NCI-H345 treated with DMSO at 0.1 percent for 48 hours (cell line): ENCODE measurements around the gene ANKRD13C.

Source experiments
- DNase-seq: peaks from one replicate; lab custom pipeline; 2025; ENCODE audit not compliant: unreplicated experiment; lab: John Stamatoyannopoulos, UW

The ANKRD13C gene

DNA sequence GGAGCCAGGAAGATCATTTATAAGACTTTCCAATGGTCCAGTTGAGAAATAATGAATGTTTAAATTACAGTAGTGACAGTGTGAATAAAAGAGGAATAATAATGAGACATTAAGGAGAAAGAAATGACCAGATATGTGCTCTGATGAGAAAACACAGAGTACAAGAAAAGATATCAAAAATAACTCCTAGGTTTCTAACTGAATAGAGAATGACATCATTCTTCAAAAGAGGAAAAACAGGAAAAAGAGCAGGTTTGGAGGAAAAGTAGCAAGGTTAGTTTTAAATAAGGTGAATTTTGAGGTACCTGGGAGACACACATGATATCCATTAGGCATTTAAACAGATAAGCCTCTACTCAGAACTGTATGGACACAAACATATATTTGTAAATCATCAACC lies 55.0 kb downstream of the ANKRD13C start:
- no peak for DNase-seq

DNA sequence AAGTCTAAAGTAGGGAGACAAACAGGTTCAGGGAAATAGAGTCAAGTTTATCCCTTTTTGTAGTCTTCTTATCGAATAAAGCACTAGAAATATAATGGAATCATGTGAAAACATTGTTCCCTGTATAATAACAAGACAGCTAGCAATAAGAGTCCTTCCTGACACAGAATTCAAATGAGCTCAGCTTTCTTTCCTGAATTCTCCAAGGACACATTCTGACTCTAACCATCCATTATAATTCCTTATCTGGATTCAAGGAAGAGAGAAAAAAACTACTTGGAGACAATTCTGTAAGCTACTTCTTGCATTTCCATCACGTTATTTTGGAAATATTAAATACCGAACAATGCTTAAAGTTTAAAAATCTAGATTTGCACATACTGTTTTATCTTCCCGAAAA lies 58.8 kb downstream of the ANKRD13C start:
- no peak for DNase-seq

DNA sequence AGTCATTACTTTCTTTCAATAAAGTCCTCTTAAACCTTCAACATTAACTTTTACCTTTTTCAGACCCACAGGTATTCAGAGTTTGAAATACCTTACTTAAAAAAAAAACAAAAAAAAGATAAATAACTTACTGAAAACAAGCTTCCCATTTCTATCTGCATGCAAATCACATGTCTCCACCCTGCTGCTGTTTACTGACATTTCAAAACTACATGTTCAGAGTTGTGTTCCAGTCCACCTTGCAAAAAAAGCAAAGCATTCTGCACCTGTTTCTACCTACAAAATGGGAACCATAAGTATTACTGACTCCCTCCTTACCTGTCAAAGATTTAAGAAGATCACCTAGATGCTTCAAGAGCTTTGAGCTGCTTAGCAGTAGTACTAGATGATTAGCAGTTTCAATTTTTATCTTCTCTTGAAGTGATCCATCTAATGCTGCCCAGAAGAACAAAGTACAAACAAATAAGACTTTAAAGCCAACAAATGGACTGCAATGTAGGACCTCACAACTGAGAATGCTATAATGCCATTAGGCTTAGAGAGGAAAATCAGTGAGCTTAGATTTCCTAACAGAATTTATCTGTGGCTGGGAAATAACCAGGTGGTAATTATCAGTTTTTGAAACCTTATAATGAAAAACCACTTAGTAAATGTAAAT lies 61.2 kb downstream of the ANKRD13C start:
- no peak for DNase-seq

DNA sequence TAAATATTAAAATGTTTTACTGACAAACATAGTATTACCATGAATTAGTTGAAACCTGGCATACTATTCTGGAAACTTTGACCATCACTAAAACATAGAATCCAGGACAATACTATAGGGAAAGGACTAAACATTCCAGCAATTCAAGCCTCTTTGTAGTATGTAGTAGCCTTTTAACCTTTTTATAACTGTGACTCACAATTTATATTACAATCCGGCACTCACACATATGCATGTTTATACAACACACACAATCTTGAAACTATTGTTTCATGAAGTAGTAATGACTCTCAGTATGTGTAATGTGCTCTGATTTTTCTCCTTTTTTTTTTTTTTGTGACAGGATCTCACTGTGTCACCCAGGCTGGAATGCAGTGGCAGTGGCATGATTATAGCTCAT lies 64.3 kb downstream of the ANKRD13C start:
- no peak for DNase-seq

DNA sequence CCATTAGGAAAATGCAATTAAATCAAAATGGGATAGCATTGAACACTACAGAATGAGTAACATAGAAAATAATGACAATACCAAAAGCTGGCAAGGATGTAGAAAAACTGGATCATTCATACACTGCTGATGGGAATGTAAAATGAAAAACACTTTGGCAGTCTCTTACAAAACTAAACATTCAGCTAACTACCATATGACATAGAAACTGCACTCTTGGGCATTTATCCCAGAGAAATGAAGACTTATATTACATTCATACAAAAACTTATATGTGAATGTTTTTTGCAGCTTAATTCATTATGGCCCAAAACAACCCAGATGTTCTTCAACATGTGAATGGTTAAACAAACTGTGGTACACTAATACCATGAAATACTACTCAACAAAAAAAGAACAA lies 66.4 kb downstream of the ANKRD13C start:
- no peak for DNase-seq

DNA sequence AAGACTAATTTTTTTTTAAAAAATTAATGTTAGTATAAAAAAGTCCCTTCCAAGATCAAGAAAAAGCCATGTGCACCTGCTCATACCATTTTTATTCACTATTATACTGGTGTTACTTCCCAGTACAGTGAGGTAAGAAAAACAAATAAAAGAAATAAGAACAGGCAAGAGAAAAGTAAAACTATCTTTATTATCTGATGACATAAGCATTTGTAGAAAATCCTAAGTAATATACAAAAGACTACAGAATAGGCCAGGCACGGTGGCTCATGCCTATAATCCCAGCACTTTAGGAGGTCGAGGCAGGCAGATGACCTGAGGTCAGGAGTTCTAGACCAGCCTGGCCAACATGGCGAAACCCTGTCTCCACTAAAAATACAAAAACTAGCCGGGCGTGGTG lies 68.1 kb downstream of the ANKRD13C start:
- DNase-seq, result no peak

DNA sequence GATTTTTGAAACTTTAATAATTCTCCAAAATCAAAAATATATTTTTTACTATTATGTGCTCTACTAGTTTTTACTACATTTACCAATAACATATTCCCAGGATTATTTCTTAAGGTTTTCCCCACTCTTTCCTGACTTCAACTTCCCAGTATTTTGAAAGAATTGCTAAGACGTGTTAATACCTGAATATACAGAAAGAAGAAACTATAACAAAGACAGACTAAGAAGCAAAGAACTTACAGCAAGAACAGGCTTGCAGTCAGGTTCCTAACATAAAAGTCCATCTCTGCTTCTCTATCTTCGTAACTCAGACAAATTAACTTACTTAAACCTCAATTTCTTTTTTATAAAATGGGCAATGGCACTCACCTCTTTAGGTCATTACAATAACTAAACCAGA lies 70.2 kb downstream of the ANKRD13C start:
- no peak for DNase-seq

DNA sequence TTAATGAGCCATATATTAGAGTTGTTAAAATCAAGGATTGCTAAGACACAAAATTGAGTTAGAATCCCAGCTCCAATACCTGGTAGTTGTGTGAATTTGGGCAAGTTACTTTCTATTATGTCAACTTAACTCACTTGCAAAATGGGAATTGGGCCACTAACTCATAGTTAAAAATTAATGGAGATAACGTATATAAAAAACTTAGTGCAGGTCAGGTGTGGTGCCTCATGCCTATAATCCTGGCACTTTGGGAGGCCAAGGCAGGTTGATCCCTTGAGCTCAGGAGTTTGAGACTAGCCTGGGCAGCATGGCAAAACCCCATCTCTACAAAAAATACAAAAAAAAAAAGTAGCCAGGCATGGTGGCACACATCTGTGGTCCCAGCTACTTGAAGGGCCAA lies 75.8 kb downstream of the ANKRD13C start:
- no peak for DNase-seq

DNA sequence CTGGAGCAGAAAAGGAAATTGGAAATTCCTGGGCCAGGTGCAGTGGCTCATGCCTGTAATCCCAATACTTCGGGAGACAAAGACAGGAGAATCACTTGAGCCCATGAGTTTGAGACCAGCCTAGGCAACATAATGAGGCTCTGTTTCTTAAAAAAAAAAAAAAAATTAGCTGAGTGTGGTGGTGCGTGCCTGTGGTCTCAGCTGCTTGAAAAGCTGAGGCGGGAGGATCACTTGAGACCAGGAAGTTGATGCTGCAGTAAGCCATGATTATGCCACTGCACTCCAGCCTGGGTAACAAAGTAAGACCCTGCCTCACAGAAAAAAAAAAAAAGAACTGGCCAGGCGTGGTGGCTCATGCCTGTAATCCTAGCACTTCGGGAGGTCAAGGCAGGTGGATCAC lies 76.6 kb downstream of the ANKRD13C start:
- no peak for DNase-seq

DNA sequence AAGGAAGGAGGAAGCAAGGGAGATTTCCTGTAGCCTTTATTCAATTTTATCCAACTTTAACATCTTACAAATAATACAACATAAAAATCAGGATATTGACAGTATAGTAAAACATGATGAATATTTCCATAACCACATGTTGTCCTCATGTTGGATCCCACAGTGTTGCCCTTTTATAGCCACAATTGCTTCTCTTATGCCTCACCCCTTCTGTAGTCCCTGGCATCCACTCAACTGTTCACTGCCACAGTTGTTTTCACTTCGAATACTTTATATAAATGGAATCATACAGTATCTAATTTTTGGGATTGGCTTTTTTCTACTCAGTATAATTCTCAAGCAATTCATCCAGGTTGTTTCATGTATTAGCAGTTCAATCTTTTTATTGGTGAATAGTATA lies 88.6 kb downstream of the ANKRD13C start:
- no peak for DNase-seq

DNA sequence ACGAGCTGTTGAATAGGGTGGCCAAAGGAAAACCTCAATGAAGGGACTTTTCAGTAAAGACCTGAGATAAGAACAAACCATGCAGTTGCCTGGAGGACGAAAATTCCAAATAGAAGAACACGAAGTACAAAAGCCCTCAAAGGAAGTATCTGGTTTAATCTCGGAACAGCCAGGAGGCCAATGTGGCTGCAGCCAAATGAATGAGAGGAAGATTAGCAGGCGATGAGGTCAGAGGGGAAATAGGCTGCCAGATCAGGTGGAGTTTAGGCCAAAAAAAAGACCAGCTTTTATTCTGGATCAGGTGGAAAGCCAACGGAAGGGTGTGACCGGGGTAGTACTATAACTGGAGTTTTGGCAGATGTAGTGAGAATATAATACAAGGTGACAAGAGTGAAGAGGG lies 89.7 kb downstream of the ANKRD13C start:
- no peak for DNase-seq

DNA sequence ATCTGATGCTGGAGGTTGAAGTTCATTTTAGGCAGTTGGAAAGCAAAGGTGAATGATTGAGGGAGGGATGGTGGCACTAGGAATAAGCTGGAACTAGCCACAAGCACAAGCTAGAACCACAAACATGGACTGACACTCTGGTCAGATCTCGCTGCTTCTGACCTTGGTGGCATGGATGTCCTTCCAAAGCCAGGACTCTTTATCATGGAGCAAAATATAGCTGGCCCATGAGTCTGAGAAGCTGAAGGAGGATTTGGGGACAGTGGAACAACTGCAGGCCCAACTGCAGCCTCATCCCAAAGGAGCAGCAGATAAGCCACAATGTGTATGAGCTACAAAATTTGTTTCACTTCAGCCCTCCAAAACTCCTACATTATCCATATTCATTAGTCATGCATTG lies 97.9 kb downstream of the ANKRD13C start:
- no peak for DNase-seq

DNA sequence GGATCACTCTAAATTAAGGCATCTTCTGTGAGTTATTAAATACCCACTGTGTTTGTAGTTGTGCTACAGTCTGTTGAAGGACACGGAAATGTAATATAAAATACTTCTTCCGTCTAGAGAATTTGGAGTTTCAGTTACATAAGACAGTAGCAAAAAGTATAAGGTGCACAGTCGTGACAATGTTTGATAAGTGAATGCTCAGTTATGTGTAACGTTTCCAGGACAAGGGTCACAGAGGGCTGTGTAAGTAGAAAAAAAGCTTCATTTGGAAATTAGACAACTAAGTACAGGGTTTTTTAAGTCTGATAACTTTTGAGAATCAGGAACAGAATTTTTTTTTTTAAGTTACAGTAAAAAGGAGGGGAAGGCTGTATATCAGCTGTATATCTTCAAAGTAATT lies 105.8 kb downstream of the ANKRD13C start:
- no peak for DNase-seq

DNA sequence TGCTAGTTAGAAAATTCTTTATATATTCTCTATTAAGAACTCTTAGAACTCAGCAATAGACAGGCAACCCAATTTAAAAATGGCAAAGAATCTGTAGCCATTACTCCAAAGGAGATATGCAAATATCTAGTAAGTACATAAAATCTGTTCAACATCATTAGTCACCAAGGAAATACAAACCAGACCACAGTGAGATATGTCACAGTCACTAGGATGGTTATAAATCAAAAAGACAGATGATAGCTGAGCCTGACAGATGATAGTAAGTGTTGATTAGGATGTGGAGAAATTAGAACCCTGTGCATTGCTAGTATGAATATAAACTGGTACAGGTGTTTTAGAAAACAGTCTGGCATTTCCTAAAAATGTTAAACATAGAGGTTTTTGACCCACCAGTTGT lies 106.8 kb downstream of the ANKRD13C start:
- DNase-seq, result no peak

DNA sequence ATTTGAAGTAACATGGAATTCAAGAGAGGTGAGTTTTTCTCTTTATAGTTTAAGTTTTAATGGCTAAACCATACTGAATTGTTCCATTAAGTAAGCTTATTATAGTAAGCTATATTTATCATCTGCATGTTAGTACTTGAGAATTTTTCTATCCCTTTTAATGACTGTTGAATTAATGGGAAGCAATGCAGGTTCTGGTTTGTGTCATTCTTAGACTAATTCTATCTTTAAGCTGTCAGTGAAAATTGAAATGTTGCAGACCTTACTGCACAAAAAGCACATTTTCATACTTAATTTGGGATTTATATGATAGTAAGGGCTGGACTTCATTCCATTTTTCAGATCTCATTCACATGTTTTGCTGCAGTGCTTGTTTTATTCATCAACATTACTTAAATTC lies 107.4 kb downstream of the ANKRD13C start:
- DNase-seq, result no peak

DNA sequence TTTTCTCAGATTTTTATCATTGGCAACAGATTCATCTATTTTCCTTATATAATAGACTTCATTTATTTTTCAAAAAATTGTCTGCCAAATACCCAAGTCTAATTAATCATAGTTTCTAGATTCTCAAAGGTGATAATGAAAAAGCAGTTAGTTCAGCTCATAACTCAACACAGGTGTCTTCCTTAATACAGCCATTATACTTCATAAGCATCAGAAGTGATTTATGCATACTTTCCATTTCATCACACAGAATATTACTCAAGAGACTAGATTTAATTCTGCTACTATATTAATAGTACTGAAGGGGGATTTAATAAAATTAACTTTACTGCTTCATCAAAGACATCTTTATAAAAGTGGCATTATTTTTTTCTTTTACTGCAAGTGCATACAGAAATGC lies 114.6 kb downstream of the ANKRD13C start:
- DNase-seq, result no peak

DNA sequence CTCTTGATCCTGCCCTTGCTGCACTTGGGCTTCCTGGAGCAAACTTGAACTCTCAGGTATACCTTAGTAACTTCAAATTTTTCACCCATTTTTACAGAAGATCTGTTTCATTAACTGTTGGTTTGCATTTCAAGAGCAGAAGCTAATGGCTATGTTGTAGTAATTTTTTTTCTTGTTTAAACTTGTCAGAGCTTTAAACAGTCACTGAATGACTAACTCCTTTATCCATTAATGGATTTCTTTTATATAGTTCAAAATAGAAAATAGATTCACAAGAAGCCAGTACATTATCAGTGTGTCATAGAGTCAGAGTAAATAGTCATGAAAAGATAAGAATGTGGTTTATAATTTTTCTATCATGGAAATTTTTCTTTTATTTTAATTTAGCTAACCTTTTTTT lies 119.8 kb downstream of the ANKRD13C start:
- DNase-seq, result no peak

DNA sequence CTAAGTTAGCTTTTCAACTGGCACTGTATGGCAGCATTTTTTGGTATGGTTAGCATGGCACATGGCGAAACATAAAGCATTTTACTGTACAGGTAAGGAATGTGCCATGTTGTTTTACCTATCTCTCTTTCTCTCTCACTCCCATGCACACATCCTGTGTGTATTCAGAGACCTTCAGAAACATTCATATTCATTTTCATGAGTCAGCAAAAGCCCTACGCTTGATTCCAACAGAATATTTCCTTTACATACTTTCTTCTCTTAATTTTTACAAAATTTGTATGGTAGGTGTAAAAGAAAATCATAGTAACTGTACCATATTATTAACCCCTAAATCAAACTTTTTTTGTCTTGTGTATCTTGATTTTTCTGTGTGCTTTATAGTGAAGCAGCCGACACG lies 123.0 kb downstream of the ANKRD13C start:
- DNase-seq, result no peak

DNA sequence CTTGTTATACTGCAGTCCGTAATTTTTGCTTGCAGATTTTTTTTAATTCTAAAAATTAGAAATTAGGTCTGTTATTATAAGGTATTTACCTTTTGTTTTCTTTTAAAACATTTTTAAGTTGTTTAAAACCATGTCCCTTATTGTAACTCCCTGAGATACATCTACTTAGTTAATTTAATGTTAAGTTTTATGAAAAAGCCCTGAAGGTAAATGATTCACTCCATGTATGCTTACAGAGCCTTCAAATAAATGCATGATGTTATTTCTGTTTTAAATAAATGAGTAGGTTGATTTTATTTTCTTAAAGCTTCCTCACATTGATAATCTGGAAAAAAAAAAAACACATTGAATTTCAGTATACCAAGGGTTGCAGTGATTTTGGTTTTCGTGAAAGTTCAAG lies 125.9 kb downstream of the ANKRD13C start:
- DNase-seq, result no peak

DNA sequence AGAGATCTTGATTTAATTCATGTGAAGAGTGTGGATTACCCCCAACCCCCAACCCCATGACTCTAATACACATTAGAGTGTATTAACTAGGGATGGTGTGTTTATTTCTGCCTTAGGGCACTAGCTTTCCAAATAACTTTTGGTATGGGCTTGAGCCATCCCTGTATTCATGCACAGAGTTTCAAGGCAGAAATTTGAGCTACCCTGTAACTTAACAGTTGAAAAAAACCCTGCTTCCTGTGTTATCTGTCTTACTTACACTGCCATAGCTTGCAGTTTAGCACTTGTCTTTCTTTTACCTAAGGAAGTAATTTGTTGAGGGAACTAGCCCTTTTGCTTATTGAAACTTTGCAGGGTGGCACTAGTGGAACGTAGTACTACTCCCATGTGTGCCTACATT lies 127.1 kb downstream of the ANKRD13C start:
- DNase-seq, result no peak

DNA sequence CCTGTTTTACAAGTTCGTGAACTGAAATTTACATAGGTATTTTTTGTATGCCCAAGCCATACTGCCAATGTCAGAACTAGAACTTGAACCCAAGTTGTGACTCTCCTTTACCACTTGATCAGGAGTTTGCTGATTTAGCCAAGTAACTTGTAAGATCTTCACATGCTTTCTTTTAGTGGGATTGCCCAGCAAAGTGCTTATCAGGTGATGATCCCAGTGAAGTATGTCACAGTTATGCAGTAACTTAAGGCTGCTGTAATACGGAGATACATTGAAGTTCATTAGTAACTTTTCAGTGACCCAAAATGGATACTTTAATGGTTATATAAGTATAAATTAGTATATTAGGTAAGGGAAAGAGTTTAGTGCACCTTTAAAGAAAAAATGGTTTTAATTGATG lies 129.6 kb downstream of the ANKRD13C start:
- no peak for DNase-seq

DNA sequence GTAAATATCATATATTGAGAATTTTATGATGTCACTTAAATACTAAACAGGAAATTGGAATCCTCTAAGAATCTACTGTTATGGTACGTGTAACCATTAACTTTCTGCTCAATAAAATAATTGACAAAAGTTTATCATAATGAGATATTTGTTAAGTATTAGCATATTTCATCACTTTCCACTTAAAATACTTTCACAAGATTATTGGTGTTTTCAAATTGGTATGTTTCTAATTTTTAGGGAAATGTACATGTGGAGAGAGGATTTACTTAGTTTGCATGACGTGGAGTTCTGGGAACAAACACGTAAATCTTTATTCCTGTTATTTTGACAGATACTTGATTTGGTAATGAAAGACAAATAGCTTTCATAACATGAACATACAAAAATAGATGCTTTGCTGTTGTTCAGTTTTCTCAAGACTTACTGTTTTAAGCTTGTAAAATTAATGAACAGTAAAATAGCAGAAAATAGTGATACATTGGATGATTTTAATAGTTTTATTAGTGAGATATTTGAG lies 131.7 kb downstream of the ANKRD13C start:
- DNase-seq, result no peak
